ENCODE measurements around the gene EFHC1.

EFHC1 gene

GRCh38 chr6:52400313-52401041 is 19.7 kb upstream of the EFHC1 start:
- H2AK5ac ChIP-seq (ENCODE audit: low read length): no peak overlapping the region
- no peak overlapping the region for H3K4me2 ChIP-seq (ENCODE audit: low read length)

GRCh38 chr6:52403086-52403485 is 17.1 kb upstream of the EFHC1 start:
- H3K4me1 ChIP-seq (ENCODE audit: control insufficient read depth, low read depth, low read length): no peaks in the 10 kb centered on the region
- H3K27me3 ChIP-seq (ENCODE audit: insufficient read depth, low read length, poor library complexity): no peaks in the 10 kb centered on the region
- H3K4me3 ChIP-seq (ENCODE audit: low read length): no peak overlapping the region
- H2BK15ac ChIP-seq (replicated peaks; ENCODE audit: low read depth): no peak overlapping the region
- no peak for DNase-seq
- H3K27ac ChIP-seq (ENCODE audit: low read depth, low read length): no peak overlapping the region
- no peak overlapping the region for H3K56ac ChIP-seq (ENCODE audit: low read length)
- H3K79me2 ChIP-seq (ENCODE audit: control insufficient read depth, insufficient read depth, low read length): no peaks in the 10 kb centered on the region
- H3K4ac ChIP-seq (ENCODE audit: low read depth, low read length): no peak overlapping the region
- H2AK5ac ChIP-seq (ENCODE audit: low read length): no peak overlapping the region
- H3K4me2 ChIP-seq (ENCODE audit: low read length): no peak overlapping the region
- no peak overlapping the region for H4K8ac ChIP-seq (ENCODE audit: low read depth, low read length)
- no peak overlapping the region for H2BK5ac ChIP-seq (ENCODE audit: low read length)
- WGBS (ENCODE audit: extremely low coverage, insufficient coverage, low lambda C conversion rate): no CpG with 5 or more reads among the region's 26 CpGs
- H3K36me3 ChIP-seq (ENCODE audit: control insufficient read depth, insufficient read depth, low read length): no peaks in the 10 kb centered on the region
- H4K5ac ChIP-seq (ENCODE audit: low read length): no peak overlapping the region
- H3K9ac ChIP-seq (ENCODE audit: low read length): no peak overlapping the region
- no peak overlapping the region for H3K18ac ChIP-seq (ENCODE audit: low read length)
- H3K23ac ChIP-seq (ENCODE audit: low read length): no peak overlapping the region
- no peak overlapping the region for H2BK120ac ChIP-seq (ENCODE audit: low read depth, low read length)
- H3K79me1 ChIP-seq (ENCODE audit: low read length): no peaks in the 10 kb centered on the region

More at GRCh38 chr6:52400313-52401041, 19.7 kb upstream of the EFHC1 start:
- Histone ChIP-seq H4K8ac (ENCODE audit: low read depth, low read length) (no peak overlapping the region), H3K18ac (ENCODE audit: low read length) (no peak overlapping the region), H2BK5ac (ENCODE audit: low read length) (no peak overlapping the region), H3K9ac (ENCODE audit: low read length) (no peak overlapping the region), H3K23ac (ENCODE audit: low read length) (no peak overlapping the region), H3K56ac (ENCODE audit: low read length) (no peak overlapping the region), H3K4me1 (ENCODE audit: control insufficient read depth, low read depth, low read length) (no peaks in the 10 kb centered on the region), H3K4me3 (ENCODE audit: low read length) (no peak overlapping the region), H3K27me3 (ENCODE audit: insufficient read depth, low read length, poor library complexity) (no peaks in the 10 kb centered on the region), H3K79me2 (ENCODE audit: control insufficient read depth, insufficient read depth, low read length) (no peaks in the 10 kb centered on the region), H3K36me3 (ENCODE audit: control insufficient read depth, insufficient read depth, low read length) (no peaks in the 10 kb centered on the region), H3K79me1 (ENCODE audit: low read length) (no peaks in the 10 kb centered on the region), H3K4ac (ENCODE audit: low read depth, low read length) (no peak overlapping the region), H3K27ac (ENCODE audit: low read depth, low read length) (no peak overlapping the region), H2BK15ac (replicated peaks; ENCODE audit: low read depth) (no peak overlapping the region), H4K5ac (ENCODE audit: low read length) (no peak overlapping the region), H2BK120ac (ENCODE audit: low read depth, low read length) (no peak overlapping the region)
- no peak for DNase-seq
- no CpG with 5 or more reads among the region's 2 CpGs for WGBS (ENCODE audit: extremely low coverage, insufficient coverage, low lambda C conversion rate)

- Histone ChIP-seq H2AK5ac (ENCODE audit: low read length) (no peak overlapping the region), H3K36me3 (ENCODE audit: control insufficient read depth, insufficient read depth, low read length) (no peaks in the 10 kb centered on the region), H3K4me3 (ENCODE audit: low read length) (no peak overlapping the region), H3K23ac (ENCODE audit: low read length) (no peak overlapping the region), H2BK15ac (replicated peaks; ENCODE audit: low read depth) (no peak overlapping the region), H3K79me2 (ENCODE audit: control insufficient read depth, insufficient read depth, low read length) (no peaks in the 10 kb centered on the region), H4K8ac (ENCODE audit: low read depth, low read length) (no peak overlapping the region), H3K79me1 (ENCODE audit: low read length) (no peaks in the 10 kb centered on the region), H3K27ac (ENCODE audit: low read depth, low read length) (no peak overlapping the region), H3K9ac (ENCODE audit: low read length) (no peak overlapping the region), H2BK120ac (ENCODE audit: low read depth, low read length) (no peak overlapping the region), H3K4ac (ENCODE audit: low read depth, low read length) (no peak overlapping the region), H3K18ac (ENCODE audit: low read length) (no peak overlapping the region), H3K27me3 (ENCODE audit: insufficient read depth, low read length, poor library complexity) (no peaks in the 10 kb centered on the region), H3K56ac (ENCODE audit: low read length) (no peak overlapping the region), H3K4me2 (ENCODE audit: low read length) (no peak overlapping the region), H4K5ac (ENCODE audit: low read length) (no peak overlapping the region), H3K4me1 (ENCODE audit: control insufficient read depth, low read depth, low read length) (no peaks in the 10 kb centered on the region), H2BK5ac (ENCODE audit: low read length) (no peak overlapping the region)
- DNase-seq: no peak
- WGBS (ENCODE audit: extremely low coverage, insufficient coverage, low lambda C conversion rate): no CpG with 5 or more reads among the region's 9 CpGs
Observed at GRCh38 chr6:52403627-52404026, 16.5 kb upstream of the EFHC1 start.

- no peak for DNase-seq
- no peak overlapping the region for H2BK5ac ChIP-seq (ENCODE audit: low read length)
- H2BK15ac ChIP-seq (replicated peaks; ENCODE audit: low read depth): no peak overlapping the region
- H3K4me3 ChIP-seq (ENCODE audit: low read length): no peak overlapping the region
- no peak overlapping the region for H3K27ac ChIP-seq (ENCODE audit: low read depth, low read length)
- no peak overlapping the region for H3K23ac ChIP-seq (ENCODE audit: low read length)
- H3K18ac ChIP-seq (ENCODE audit: low read length): no peak overlapping the region
- H3K4me1 ChIP-seq (ENCODE audit: control insufficient read depth, low read depth, low read length): no peaks in the 10 kb centered on the region
- no peak overlapping the region for H3K56ac ChIP-seq (ENCODE audit: low read length)
- no peaks in the 10 kb centered on the region for H3K27me3 ChIP-seq (ENCODE audit: insufficient read depth, low read length, poor library complexity)
- no peak overlapping the region for H4K8ac ChIP-seq (ENCODE audit: low read depth, low read length)
- H3K79me1 ChIP-seq (ENCODE audit: low read length): no peaks in the 10 kb centered on the region
- no peak overlapping the region for H2AK5ac ChIP-seq (ENCODE audit: low read length)
- WGBS (ENCODE audit: extremely low coverage, insufficient coverage, low lambda C conversion rate): no CpG with 5 or more reads among the region's 1 CpG
- no peak overlapping the region for H3K9ac ChIP-seq (ENCODE audit: low read length)
- H3K36me3 ChIP-seq (ENCODE audit: control insufficient read depth, insufficient read depth, low read length): no peaks in the 10 kb centered on the region
- no peak overlapping the region for H4K5ac ChIP-seq (ENCODE audit: low read length)
- H3K4ac ChIP-seq (ENCODE audit: low read depth, low read length): no peak overlapping the region
- H3K79me2 ChIP-seq (ENCODE audit: control insufficient read depth, insufficient read depth, low read length): no peaks in the 10 kb centered on the region
- no peak overlapping the region for H3K4me2 ChIP-seq (ENCODE audit: low read length)
- no peak overlapping the region for H2BK120ac ChIP-seq (ENCODE audit: low read depth, low read length)
Observed at GRCh38 chr6:52405243-52405642, 14.9 kb upstream of the EFHC1 start.

- H4K5ac ChIP-seq (ENCODE audit: low read length): no peak overlapping the region
- H2BK120ac ChIP-seq (ENCODE audit: low read depth, low read length): no peak overlapping the region
- no peak overlapping the region for H3K18ac ChIP-seq (ENCODE audit: low read length)
- H3K23ac ChIP-seq (ENCODE audit: low read length): no peak overlapping the region
- no peak overlapping the region for H3K4me3 ChIP-seq (ENCODE audit: low read length)
- H3K27ac ChIP-seq (ENCODE audit: low read depth, low read length): no peak overlapping the region
- no peak overlapping the region for H2BK5ac ChIP-seq (ENCODE audit: low read length)
- peak; percentile 75 for DNase-seq
- H3K36me3 ChIP-seq (ENCODE audit: control insufficient read depth, insufficient read depth, low read length): no peaks in the 10 kb centered on the region
- no peak overlapping the region for H4K8ac ChIP-seq (ENCODE audit: low read depth, low read length)
- H3K79me2 ChIP-seq (ENCODE audit: control insufficient read depth, insufficient read depth, low read length): no peaks in the 10 kb centered on the region
- H3K4me2 ChIP-seq (ENCODE audit: low read length): no peak overlapping the region
- H2AK5ac ChIP-seq (ENCODE audit: low read length): no peak overlapping the region
- H3K79me1 ChIP-seq (ENCODE audit: low read length): no peaks in the 10 kb centered on the region
- H3K9ac ChIP-seq (ENCODE audit: low read length): no peak overlapping the region
- no peak overlapping the region for H3K56ac ChIP-seq (ENCODE audit: low read length)
- H3K27me3 ChIP-seq (ENCODE audit: insufficient read depth, low read length, poor library complexity): no peaks in the 10 kb centered on the region
- H2BK15ac ChIP-seq (replicated peaks; ENCODE audit: low read depth): no peak overlapping the region
- no peaks in the 10 kb centered on the region for H3K4me1 ChIP-seq (ENCODE audit: control insufficient read depth, low read depth, low read length)
- H3K4ac ChIP-seq (ENCODE audit: low read depth, low read length): no peak overlapping the region
Observed at GRCh38 chr6:52407467-52407866, 12.7 kb upstream of the EFHC1 start.

- no peak overlapping the region for H2AK5ac ChIP-seq (ENCODE audit: low read length)
- no peak overlapping the region for H3K4me2 ChIP-seq (ENCODE audit: low read length)
- no peak overlapping the region for H3K9ac ChIP-seq (ENCODE audit: low read length)
- no peaks in the 10 kb centered on the region for H3K79me1 ChIP-seq (ENCODE audit: low read length)
- no peak overlapping the region for H3K23ac ChIP-seq (ENCODE audit: low read length)
- no peak overlapping the region for H3K18ac ChIP-seq (ENCODE audit: low read length)
- H3K36me3 ChIP-seq (ENCODE audit: control insufficient read depth, insufficient read depth, low read length): no peaks in the 10 kb centered on the region
- no peaks in the 10 kb centered on the region for H3K4me1 ChIP-seq (ENCODE audit: control insufficient read depth, low read depth, low read length)
- no CpG with 5 or more reads among the region's 1 CpG for WGBS (ENCODE audit: extremely low coverage, insufficient coverage, low lambda C conversion rate)
- no peak overlapping the region for H4K5ac ChIP-seq (ENCODE audit: low read length)
- no peak for DNase-seq
- H2BK120ac ChIP-seq (ENCODE audit: low read depth, low read length): no peak overlapping the region
- H4K8ac ChIP-seq (ENCODE audit: low read depth, low read length): no peak overlapping the region
- no peak overlapping the region for H2BK5ac ChIP-seq (ENCODE audit: low read length)
- H3K27ac ChIP-seq (ENCODE audit: low read depth, low read length): no peak overlapping the region
- no peaks in the 10 kb centered on the region for H3K79me2 ChIP-seq (ENCODE audit: control insufficient read depth, insufficient read depth, low read length)
- H3K4ac ChIP-seq (ENCODE audit: low read depth, low read length): no peak overlapping the region
- H3K27me3 ChIP-seq (ENCODE audit: insufficient read depth, low read length, poor library complexity): no peaks in the 10 kb centered on the region
- H2BK15ac ChIP-seq (replicated peaks; ENCODE audit: low read depth): no peak overlapping the region
- no peak overlapping the region for H3K56ac ChIP-seq (ENCODE audit: low read length)
- H3K4me3 ChIP-seq (ENCODE audit: low read length): no peak overlapping the region
Observed at GRCh38 chr6:52409499-52409898, 10.6 kb upstream of the EFHC1 start.

All from mesendoderm (in vitro differentiated cells).